Vagina (tissue), 2 donors: ENCODE results near the gene CELF4. TPM values are rescaled to one million over a fixed set of nuclear protein-coding genes. Genes with fewer than 3 reads are reported as not detected.

ENCODE experiments used
- DNase-seq, 2 donors: peaks; one replicate each; pipeline ENCODE4 v3.0.0-alpha.2; 2017; ENCODE audit errors: extremely low spot score in 2 of 2
- H3K27ac ChIP-seq: fragments of 200-600 bp; sonication (generic); one replicate; pipeline ENCODE4 v1.5.1; 2019
- H3K27me3 ChIP-seq: fragments of 200-600 bp; sonication (generic); one replicate; pipeline ENCODE4 v1.5.1; 2019
- H3K36me3 ChIP-seq, 2 donors: fragments of 200-600 bp; sonication (generic); one replicate each; pipeline ENCODE4 v1.5.1; 2017 to 2019
- H3K4me1 ChIP-seq: fragments of 200-600 bp; sonication (generic); one replicate; pipeline ENCODE4 v1.5.1; 2019
- H3K4me3 ChIP-seq, 2 donors: fragments of 200-600 bp; sonication (generic); 1 replicate in 1 of 2; 2 replicates in 1 of 2; pipeline ENCODE4 v1.5.1; 2016 to 2019
- H3K9me3 ChIP-seq: fragments of 200-600 bp; sonication (generic); one replicate; pipeline ENCODE4 v1.5.1; 2019
- POLR2A ChIP-seq, 2 donors: fragments of 450-650 bp; IDR thresholded peaks; one replicate each; pipeline ENCODE4 v1.6.1; 2017; ENCODE audit warnings: antibody characterized with exemption in 2 of 2, mild to moderate bottlenecking in 2 of 2, moderate library complexity in 2 of 2
- POLR2AphosphoS5 ChIP-seq, 2 donors: sonication (generic); formaldehyde crosslinking; IDR thresholded peaks; one replicate each; pipeline ENCODE4 v1.9.0; 2017; ENCODE audit warnings: antibody characterized with exemption in 2 of 2, mild to moderate bottlenecking in 2 of 2, low read depth in 1 of 2; ENCODE audit not compliant: insufficient read depth in 1 of 2
- intact Hi-C: fragments of 100-400 bp; cut with DNase I; formaldehyde crosslinking; loops from one replicate; pipeline ENCODE4 v1.15.1; 2023
- total RNA-seq: library from RNA; depleted of rRNA; stranded (reverse); fragments of >200 nt; gene quantifications from one replicate; pipeline ENCODE4 v1.2.3, GENCODE V29; 2016
- TF ChIP-seq, protein P1 (sequence below), 3 experiments: fragments of 450-650 bp in 2 of 3; fragments of 200-600 bp in 1 of 3; sonication (generic) in 1 of 3; IDR thresholded peaks; one replicate each; pipeline ENCODE4 v1.5.1; 2017 to 2019; ENCODE audit warnings: antibody characterized with exemption in 3 of 3, mild to moderate bottlenecking in 2 of 3, moderate library complexity in 2 of 3

Gene CELF4
- total RNA-seq, 1 donor from 2014 or later, result 2.2 TPM

DNA sequence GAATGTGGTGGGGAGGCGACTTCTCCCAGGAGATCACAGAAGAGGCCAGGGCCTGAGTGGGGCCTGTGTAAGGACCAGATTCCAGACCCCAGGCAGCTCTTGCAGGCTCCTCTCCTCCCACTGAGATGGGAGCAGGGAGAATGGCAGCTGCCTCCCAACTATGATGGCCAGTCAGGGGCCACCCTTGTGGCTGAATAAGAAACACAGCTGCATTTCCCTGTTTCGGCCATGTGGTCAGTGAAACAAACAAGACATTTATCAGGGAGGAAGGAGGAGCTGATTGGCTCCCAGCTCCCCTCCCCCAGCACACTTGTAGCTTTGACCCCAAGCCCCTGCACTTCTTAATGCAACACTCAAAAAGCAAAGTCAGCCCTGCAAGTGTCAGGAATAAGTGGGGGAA, 143.5 kb downstream of the CELF4 start:
- DNase-seq, result no peak
- H3K4me1 ChIP-seq, result no peaks in the 10 kb centered on the region
- H3K9me3 ChIP-seq, result no peaks in the 10 kb centered on the region
- TF ChIP-seq POLR2AphosphoS5 (IDR thresholded peaks at IDR 0.05; ENCODE audit: insufficient read depth in 1 of 2, low read depth in 1 of 2), result no peak
- TF ChIP-seq, protein P1, sequence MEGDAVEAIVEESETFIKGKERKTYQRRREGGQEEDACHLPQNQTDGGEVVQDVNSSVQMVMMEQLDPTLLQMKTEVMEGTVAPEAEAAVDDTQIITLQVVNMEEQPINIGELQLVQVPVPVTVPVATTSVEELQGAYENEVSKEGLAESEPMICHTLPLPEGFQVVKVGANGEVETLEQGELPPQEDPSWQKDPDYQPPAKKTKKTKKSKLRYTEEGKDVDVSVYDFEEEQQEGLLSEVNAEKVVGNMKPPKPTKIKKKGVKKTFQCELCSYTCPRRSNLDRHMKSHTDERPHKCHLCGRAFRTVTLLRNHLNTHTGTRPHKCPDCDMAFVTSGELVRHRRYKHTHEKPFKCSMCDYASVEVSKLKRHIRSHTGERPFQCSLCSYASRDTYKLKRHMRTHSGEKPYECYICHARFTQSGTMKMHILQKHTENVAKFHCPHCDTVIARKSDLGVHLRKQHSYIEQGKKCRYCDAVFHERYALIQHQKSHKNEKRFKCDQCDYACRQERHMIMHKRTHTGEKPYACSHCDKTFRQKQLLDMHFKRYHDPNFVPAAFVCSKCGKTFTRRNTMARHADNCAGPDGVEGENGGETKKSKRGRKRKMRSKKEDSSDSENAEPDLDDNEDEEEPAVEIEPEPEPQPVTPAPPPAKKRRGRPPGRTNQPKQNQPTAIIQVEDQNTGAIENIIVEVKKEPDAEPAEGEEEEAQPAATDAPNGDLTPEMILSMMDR (IDR thresholded peaks at IDR 0.05), result no peak
- no peak for TF ChIP-seq POLR2A (IDR thresholded peaks at IDR 0.05)
- no peak overlapping the region for H3K27ac ChIP-seq
- no peak overlapping the region for H3K4me3 ChIP-seq
- H3K36me3 ChIP-seq, result no peaks in the 10 kb centered on the region
- intact Hi-C loops, result no loop called here
- no peaks in the 10 kb centered on the region for H3K27me3 ChIP-seq

DNA sequence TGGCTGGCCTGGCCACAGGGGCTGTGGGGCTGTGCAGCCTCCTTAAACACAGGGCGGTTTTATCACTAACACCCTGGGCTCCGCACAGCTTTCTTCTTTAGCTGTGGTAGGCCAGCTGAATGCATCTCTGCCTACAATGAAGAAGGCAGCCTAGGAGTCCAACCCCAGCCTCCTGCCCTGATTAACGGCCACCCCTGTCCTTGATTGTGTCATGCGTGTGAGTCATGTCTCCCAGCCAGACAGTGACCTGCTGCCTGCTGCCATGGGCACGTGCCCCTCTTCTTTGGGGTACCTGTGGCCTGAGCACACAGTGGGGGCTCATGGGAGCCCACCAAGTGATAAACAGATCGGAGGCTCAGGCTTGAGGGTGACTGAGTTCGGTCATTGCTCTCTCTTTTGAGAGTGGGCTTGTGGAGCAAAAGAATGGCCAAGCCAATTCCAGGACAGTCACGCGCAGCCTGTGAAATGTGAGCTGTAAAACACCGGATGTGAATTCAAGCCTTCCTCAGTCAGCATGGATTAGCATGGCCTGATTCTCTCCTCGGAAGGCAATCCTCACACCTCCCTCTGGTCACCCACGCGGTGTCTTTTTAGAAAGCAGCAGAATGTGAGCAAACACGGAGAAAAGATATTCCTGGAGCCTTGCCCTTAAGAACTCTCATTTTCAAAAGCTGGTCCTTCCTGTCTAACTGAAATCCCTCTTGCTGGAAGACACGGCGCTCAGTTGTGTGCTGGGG, 144.1 kb downstream of the CELF4 start:
- no peaks in the 10 kb centered on the region for H3K27me3 ChIP-seq
- no peak overlapping the region for H3K4me3 ChIP-seq
- H3K4me1 ChIP-seq, result no peaks in the 10 kb centered on the region
- H3K27ac ChIP-seq, result no peak overlapping the region
- TF ChIP-seq POLR2A (IDR thresholded peaks at IDR 0.05) (no peak), POLR2AphosphoS5 (IDR thresholded peaks at IDR 0.05; ENCODE audit: insufficient read depth in 1 of 2, low read depth in 1 of 2) (no peak)
- TF ChIP-seq, protein P1 (IDR thresholded peaks at IDR 0.05), result no peak
- intact Hi-C loops, result no loop called here
- DNase-seq, result no peak
- H3K9me3 ChIP-seq, result no peaks in the 10 kb centered on the region
- no peaks in the 10 kb centered on the region for H3K36me3 ChIP-seq

DNA sequence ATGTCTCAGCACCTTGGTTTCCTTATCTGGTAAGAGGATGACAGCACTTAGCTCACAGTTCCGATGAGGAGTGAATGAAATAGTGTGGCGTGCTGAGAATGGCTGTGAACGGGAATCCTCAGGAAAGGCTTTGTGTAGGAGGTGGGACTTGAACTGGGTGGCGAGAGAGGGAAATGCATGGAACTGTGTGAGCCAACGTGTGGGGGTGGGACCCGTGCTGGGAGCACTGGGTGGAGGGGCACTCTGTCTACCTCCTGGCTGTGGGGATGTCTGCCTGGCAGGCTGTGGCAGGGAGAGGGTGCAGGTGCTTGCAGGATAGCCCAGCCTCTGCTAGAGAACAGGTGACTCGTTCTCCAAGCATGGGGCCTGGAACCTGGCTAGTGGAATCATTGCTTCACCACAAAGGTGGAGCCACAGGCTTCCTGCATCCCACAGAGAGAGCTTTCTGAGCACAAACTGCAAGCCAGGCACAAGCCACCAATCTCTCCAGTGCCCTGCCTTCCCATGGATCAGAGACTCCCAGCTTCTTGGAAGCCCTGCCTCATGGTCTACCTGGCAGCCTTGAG, 145.2 kb downstream of the CELF4 start:
- TF ChIP-seq POLR2AphosphoS5 (IDR thresholded peaks at IDR 0.05; ENCODE audit: insufficient read depth in 1 of 2, low read depth in 1 of 2) (no peak), POLR2A (IDR thresholded peaks at IDR 0.05) (no peak)
- TF ChIP-seq, protein P1 (IDR thresholded peaks at IDR 0.05), result no peak
- Histone ChIP-seq H3K4me3 (no peak overlapping the region), H3K36me3 (no peaks in the 10 kb centered on the region), H3K27me3 (no peaks in the 10 kb centered on the region), H3K27ac (no peak overlapping the region), H3K9me3 (no peaks in the 10 kb centered on the region), H3K4me1 (no peaks in the 10 kb centered on the region)
- intact Hi-C loops, result no loop called here
- DNase-seq, result no peak

DNA sequence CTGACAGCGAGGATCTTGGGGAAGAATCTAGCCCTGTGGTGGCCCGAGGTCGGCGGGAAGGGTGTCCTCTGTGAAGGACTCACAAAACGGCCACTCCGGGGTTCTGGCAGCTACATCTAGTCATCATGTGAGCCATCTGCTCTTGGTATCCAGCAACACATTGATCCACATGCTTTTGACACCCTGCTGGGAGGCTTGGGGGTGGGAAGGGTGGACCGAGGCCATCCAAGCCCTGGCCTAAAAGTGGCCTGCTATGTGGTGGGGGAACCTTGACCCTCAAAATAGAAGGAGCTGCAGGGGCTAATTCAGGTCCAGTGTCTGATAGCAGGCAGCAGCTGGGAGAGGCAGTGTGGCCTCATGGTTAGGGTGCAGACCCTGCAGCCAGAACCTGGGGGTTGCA, 145.7 kb downstream of the CELF4 start:
- H3K27ac ChIP-seq, result no peak overlapping the region
- H3K36me3 ChIP-seq, result no peaks in the 10 kb centered on the region
- H3K4me1 ChIP-seq, result no peaks in the 10 kb centered on the region
- TF ChIP-seq, protein P1 (IDR thresholded peaks at IDR 0.05), result no peak
- no peak for TF ChIP-seq POLR2AphosphoS5 (IDR thresholded peaks at IDR 0.05; ENCODE audit: insufficient read depth in 1 of 2, low read depth in 1 of 2)
- TF ChIP-seq POLR2A (IDR thresholded peaks at IDR 0.05), result no peak
- no peaks in the 10 kb centered on the region for H3K27me3 ChIP-seq
- H3K4me3 ChIP-seq, result no peak overlapping the region
- intact Hi-C loops, result no loop called here
- no peaks in the 10 kb centered on the region for H3K9me3 ChIP-seq
- no peak for DNase-seq

DNA sequence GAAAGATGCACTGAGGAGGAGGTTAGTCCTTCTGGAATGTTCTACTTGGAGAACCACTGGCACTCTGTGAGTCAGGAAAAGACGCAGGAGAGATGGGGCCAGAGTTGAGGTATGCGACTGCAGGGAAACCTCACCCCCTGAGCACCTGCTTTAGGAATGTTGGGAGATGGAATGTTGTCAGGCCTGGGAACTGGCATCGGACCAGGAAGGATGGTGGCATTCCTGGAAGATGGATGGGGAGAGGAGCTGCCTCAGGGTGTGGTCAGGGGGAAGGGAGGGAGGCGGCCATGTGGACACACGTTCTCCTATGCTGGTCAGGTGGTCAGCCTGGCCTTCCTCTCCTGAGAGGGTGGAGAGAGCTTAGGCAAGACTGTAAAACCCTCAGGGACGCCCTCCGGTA, 146.3 kb downstream of the CELF4 start:
- H3K27ac ChIP-seq, result no peak overlapping the region
- no peak overlapping the region for H3K4me3 ChIP-seq
- TF ChIP-seq POLR2A (IDR thresholded peaks at IDR 0.05) (no peak), POLR2AphosphoS5 (IDR thresholded peaks at IDR 0.05; ENCODE audit: insufficient read depth in 1 of 2, low read depth in 1 of 2) (no peak)
- TF ChIP-seq, protein P1 (IDR thresholded peaks at IDR 0.05), result no peak
- H3K27me3 ChIP-seq, result no peaks in the 10 kb centered on the region
- no peaks in the 10 kb centered on the region for H3K9me3 ChIP-seq
- H3K4me1 ChIP-seq, result no peaks in the 10 kb centered on the region
- H3K36me3 ChIP-seq, result no peaks in the 10 kb centered on the region
- intact Hi-C loops, result no loop called here
- DNase-seq, result no peak
